Right renal cortex interstitium (tissue), 3 donors: Measurements from ENCODE around the gene RNASE8. TPM values are rescaled to one million over a fixed set of nuclear protein-coding genes. Genes with fewer than 3 reads are reported as not detected.

Source experiments
- DNase-seq, 3 donors: peaks; one replicate each; pipeline ENCODE4 v3.0.0-alpha.2; 2013; ENCODE audit warnings: low read depth in 3 of 3, low spot score in 2 of 3
- polyA plus RNA-seq, 3 donors: library from polyadenylated mRNA; unstranded; fragments of 120-200 nt; gene quantifications; one replicate each; pipeline ENCODE4 v1.2.1, GENCODE V29; 2013; ENCODE audit not compliant: insufficient read length in 3 of 3

RNASE8 gene
- polyA plus RNA-seq, 3 donors, result not detected

- no peak for DNase-seq
Observed at GRCh38 chr14:21049271-21049673, 8.3 kb upstream of the RNASE8 start.

- no peak for DNase-seq
Observed at GRCh38 chr14:21050597-21050996, 7.0 kb upstream of the RNASE8 start.

GRCh38 chr14:21053184-21054122 lies 4.2 kb upstream of the RNASE8 start:
- DNase-seq, result no peak

GRCh38 chr14:21054123-21054767 lies 3.4 kb upstream of the RNASE8 start:
- no peak for DNase-seq

- no peak for DNase-seq
Observed at GRCh38 chr14:21054768-21055145, 2.9 kb upstream of the RNASE8 start.

- no peak for DNase-seq
Observed at GRCh38 chr14:21055432-21056117, 2.0 kb upstream of the RNASE8 start.

- DNase-seq, result no peak
Observed at GRCh38 chr14:21056520-21057163, 980 bp upstream of the RNASE8 start.

- DNase-seq, result no peak
Observed at GRCh38 chr14:21058903-21059302, 1.3 kb downstream of the RNASE8 start.

GRCh38 chr14:21059842-21060613 lies 2.4 kb downstream of the RNASE8 start:
- no peak for DNase-seq

- no peak for DNase-seq
Observed at GRCh38 chr14:21060614-21061346, 3.2 kb downstream of the RNASE8 start.

GRCh38 chr14:21061347-21061668 lies 3.7 kb downstream of the RNASE8 start:
- no peak for DNase-seq

GRCh38 chr14:21063479-21063878 lies 5.9 kb downstream of the RNASE8 start:
- DNase-seq, result no peak

GRCh38 chr14:21066882-21067502 lies 9.4 kb downstream of the RNASE8 start:
- no peak for DNase-seq

- peak in 1 of 3 donors; percentile 57 for DNase-seq
Observed at GRCh38 chr14:21068521-21069387, 11.1 kb downstream of the RNASE8 start.

GRCh38 chr14:21069388-21070082 lies 11.9 kb downstream of the RNASE8 start:
- DNase-seq, result peak in 2 of 3 donors; percentile 33 to 39

GRCh38 chr14:21070083-21070609 lies 12.5 kb downstream of the RNASE8 start, which contains the start of gene ARHGEF40:
ARHGEF40 (plus strand) TSS chr14:21070304; CDS start chr14:21070397, 93 bp downstream.
- peak in 1 of 3 donors; percentile 48 for DNase-seq

GRCh38 chr14:21070610-21071224 lies 13.1 kb downstream of the RNASE8 start:
- peak in 2 of 3 donors; percentile 58 to 70 for DNase-seq
